Fibroblast of lung (primary cell): Measurements from ENCODE around the gene RPS6KC1. TPM values are rescaled to one million over a fixed set of nuclear protein-coding genes. Genes with fewer than 3 reads are reported as not detected.
"Not testable (repeated sequence)": the region's sequence is repeated elsewhere in the genome, so short reads cannot be mapped to it uniquely, and the experiment has no call there.

Experiments used
- DNase-seq, 2 donors: peaks; one replicate each; pipeline versions ENCODE4 v3.0.0 to v3.0.0-alpha.2; 2010; ENCODE audit warnings: low read depth in 2 of 2
- H2AFZ ChIP-seq: 2 replicates; pipeline ENCODE4 v1.5.1; 2012; ENCODE audit warnings: low read length, control low read depth, inconsistent platforms
- H3K27ac ChIP-seq: 2 replicates; pipeline ENCODE4 v1.5.1; 2011; ENCODE audit warnings: low read length, control low read depth; ENCODE audit not compliant: insufficient read depth
- H3K27me3 ChIP-seq: 2 replicates; pipeline ENCODE4 v1.5.1; 2011; ENCODE audit warnings: mild to moderate bottlenecking, low read length; ENCODE audit not compliant: control insufficient read depth, insufficient read depth
- H3K36me3 ChIP-seq: 2 replicates; pipeline ENCODE4 v1.5.1; 2011; ENCODE audit warnings: low read length; ENCODE audit not compliant: control insufficient read depth, insufficient read depth
- H3K4me1 ChIP-seq: 2 replicates; pipeline ENCODE4 v1.5.1; 2011; ENCODE audit warnings: low read length; ENCODE audit not compliant: control insufficient read depth, insufficient read depth; ENCODE audit errors: extremely low read depth
- H3K4me2 ChIP-seq: 2 replicates; pipeline ENCODE4 v1.5.1; 2011; ENCODE audit warnings: low read length, control low read depth; ENCODE audit not compliant: insufficient read depth; ENCODE audit errors: extremely low read depth
- H3K4me3 ChIP-seq, 4 experiments: fragments of 200-600 bp in 1 of 4; sonication (generic) in 1 of 4; replicated peaks in 1 of 4; 2 replicates each; pipeline ENCODE4 v1.5.1; 2011 to 2016; ENCODE audit warnings: low read length in 4 of 4, low read depth in 3 of 4, mild to moderate bottlenecking in 3 of 4, control low read depth in 2 of 4, inconsistent platforms in 1 of 4, mixed read lengths in 1 of 4; ENCODE audit not compliant: insufficient read depth in 1 of 4; ENCODE audit errors: control extremely low read depth in 1 of 4
- H3K79me2 ChIP-seq: 2 replicates; pipeline ENCODE4 v1.5.1; 2012; ENCODE audit warnings: mild to moderate bottlenecking, low read length, inconsistent platforms; ENCODE audit not compliant: control insufficient read depth, insufficient read depth
- H3K9ac ChIP-seq: 2 replicates; pipeline ENCODE4 v1.5.1; 2011; ENCODE audit warnings: mild to moderate bottlenecking, low read length, control low read depth; ENCODE audit not compliant: insufficient read depth
- H3K9me3 ChIP-seq: 2 replicates; pipeline ENCODE4 v1.5.1; 2012; ENCODE audit warnings: low read depth, low read length; ENCODE audit not compliant: control insufficient read depth, insufficient read depth
- H4K20me1 ChIP-seq: 2 replicates; pipeline ENCODE4 v1.5.1; 2011; ENCODE audit warnings: low read length; ENCODE audit not compliant: control insufficient read depth, insufficient read depth; ENCODE audit errors: extremely low read depth
- CTCF ChIP-seq, 2 donors: IDR thresholded peaks in 1 of 2; conservative IDR thresholded peaks in 1 of 2; 1 replicate in 1 of 2; 2 replicates in 1 of 2; pipeline ENCODE4 v1.5.1; 2011 to 2012; ENCODE audit warnings: low read length in 2 of 2, control low read depth in 1 of 2, inconsistent platforms in 1 of 2, low read depth in 1 of 2, mild to moderate bottlenecking in 1 of 2
- EZH2 ChIP-seq: IDR thresholded peaks from 2 replicates; pipeline ENCODE4 v1.5.1; 2012; ENCODE audit warnings: low read length, control low read depth, mild to moderate bottlenecking; ENCODE audit errors: missing control alignments
- polyA plus RNA-seq, 2 donors: library from polyadenylated mRNA; depleted of rRNA in 1 of 2; stranded (reverse) in 1 of 2; unstranded in 1 of 2; fragments of >200 nt; gene quantifications; 2 replicates each; pipeline ENCODE4 v1.2.1, GENCODE V29; 2011 to 2012; ENCODE audit warnings: missing spikeins in 1 of 2
- total RNA-seq: library from RNA; depleted of rRNA; stranded (reverse); fragments of >200 nt; gene quantifications from 2 replicates; pipeline ENCODE4 v1.2.1, GENCODE V29; 2014

Gene RPS6KC1
- total and polyA plus RNA-seq, 2 donors (not counting 1 experiment from before 2014, with no cell fraction given) = 20.9 to 33.5 TPM

GRCh38 chr1:213303286-213303685 is 252.2 kb downstream of the RPS6KC1 start:
- no peak overlapping the region for H3K4me2 ChIP-seq
- no peak overlapping the region for H3K9ac ChIP-seq
- no peaks in the 10 kb centered on the region for H3K79me2 ChIP-seq
- peak; percentile 8 to 59 for DNase-seq
- no peak overlapping the region for H2AFZ ChIP-seq
- H3K4me3 ChIP-seq = no peak overlapping the region
- no peaks in the 10 kb centered on the region for H3K4me1 ChIP-seq
- TF ChIP-seq CTCF (conservative IDR thresholded peaks at IDR 0.05 in 1 of 2, IDR thresholded peaks at IDR 0.05 in 1 of 2; ENCODE audit: low read depth in 1 of 2, low read length in 2 of 2) = no peak
- no peak for TF ChIP-seq EZH2
- no peaks in the 10 kb centered on the region for H3K27me3 ChIP-seq
- no peak overlapping the region for H3K27ac ChIP-seq
- H3K36me3 ChIP-seq = no peaks in the 10 kb centered on the region
- no peaks in the 10 kb centered on the region for H3K9me3 ChIP-seq
- H4K20me1 ChIP-seq = no peaks in the 10 kb centered on the region

- no peak for DNase-seq
- Histone ChIP-seq H3K9me3 (no peaks in the 10 kb centered on the region), H3K27ac (no peak overlapping the region), H3K9ac (no peak overlapping the region), H3K4me2 (no peak overlapping the region), H2AFZ (no peak overlapping the region), H4K20me1 (no peaks in the 10 kb centered on the region), H3K79me2 (no peaks in the 10 kb centered on the region), H3K4me1 (no peaks in the 10 kb centered on the region), H3K4me3 (no peak overlapping the region), H3K36me3 (no peaks in the 10 kb centered on the region), H3K27me3 (no peaks in the 10 kb centered on the region)
- TF ChIP-seq CTCF (conservative IDR thresholded peaks at IDR 0.05 in 1 of 2, IDR thresholded peaks at IDR 0.05 in 1 of 2; ENCODE audit: low read depth in 1 of 2, low read length in 2 of 2) (no peak), EZH2 (no peak)
Observed at GRCh38 chr1:213315571-213315970, 264.5 kb downstream of the RPS6KC1 start.

GRCh38 chr1:213318458-213318857 is 267.4 kb downstream of the RPS6KC1 start:
- not testable (repeated sequence) for H3K27ac ChIP-seq, DNase-seq

More at GRCh38 chr1:213318458-213318857, 267.4 kb downstream of the RPS6KC1 start:
- not testable (repeated sequence) for H4K20me1 ChIP-seq, H3K4me3 ChIP-seq, H3K4me1 ChIP-seq, H3K36me3 ChIP-seq, H3K27me3 ChIP-seq, H3K79me2 ChIP-seq, H2AFZ ChIP-seq, H3K9ac ChIP-seq, H3K4me2 ChIP-seq, H3K9me3 ChIP-seq
